GM18526 (cell line): ENCODE data around the gene GZMA.

Experiments
- POLR2A ChIP-seq: IDR thresholded peaks from 3 replicates; pipeline ENCODE4 v1.6.1; 2011; ENCODE audit not compliant: insufficient read length; ENCODE audit errors: extremely low read depth

GZMA gene

DNA sequence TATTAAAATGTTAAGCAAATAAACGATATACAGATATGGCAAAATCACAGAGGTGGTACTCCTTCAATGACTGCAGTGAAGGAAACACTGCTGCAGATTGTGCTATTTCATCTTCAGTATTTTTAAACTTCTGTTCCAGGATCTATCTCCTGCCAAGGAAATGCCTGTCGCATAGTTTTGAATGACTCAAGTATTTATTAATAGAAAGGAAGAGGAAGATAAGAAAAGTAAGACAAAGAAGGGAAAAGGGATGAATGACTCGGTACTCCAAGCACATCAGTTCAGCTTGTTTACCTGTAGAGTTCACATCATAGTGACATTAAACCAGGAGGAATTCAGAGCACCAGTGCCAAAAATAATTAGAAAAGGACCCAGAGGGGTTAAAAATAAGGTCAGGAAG, 52.4 kb downstream of the GZMA start:
- TF ChIP-seq POLR2A: no peak
